Stomach (tissue), 19 donors: ENCODE data around the gene BMP10. TPM values are rescaled to one million over a fixed set of nuclear protein-coding genes. Genes with fewer than 3 reads are reported as not detected.

Experiments
- DNase-seq, 2 donors: peaks; one replicate each; pipeline versions ENCODE4 v3.0.0 to v3.0.0-alpha.2; 2013 to 2019
- H3K27ac ChIP-seq, 5 donors: fragments of 200-600 bp in 4 of 5; sonication (generic) in 4 of 5; one replicate each; pipeline ENCODE4 v1.5.1; 2013 to 2019; ENCODE audit warnings: mild to moderate bottlenecking in 1 of 5, moderate library complexity in 1 of 5
- H3K27me3 ChIP-seq, 3 donors: fragments of 200-600 bp; sonication (generic); one replicate each; pipeline ENCODE4 v1.5.1; 2017 to 2019; ENCODE audit warnings: mixed run types in 1 of 3
- H3K36me3 ChIP-seq, 4 donors: fragments of 200-600 bp; sonication (generic); 1 replicate in 3 of 4; 2 replicates in 1 of 4; pipeline ENCODE4 v1.5.1; 2016 to 2019
- H3K4me1 ChIP-seq, 4 donors: fragments of 200-600 bp; sonication (generic); one replicate each; pipeline ENCODE4 v1.5.1; 2016 to 2019
- H3K4me3 ChIP-seq, 4 donors: fragments of 200-600 bp; sonication (generic) in 3 of 4; one replicate each; pipeline ENCODE4 v1.5.1; 2016 to 2019; ENCODE audit warnings: mild to moderate bottlenecking in 1 of 4
- H3K9me3 ChIP-seq, 4 donors: fragments of 200-600 bp; sonication (generic); one replicate each; pipeline ENCODE4 v1.5.1; 2016 to 2019
- EP300 ChIP-seq: sonication (generic); formaldehyde crosslinking; IDR thresholded peaks from one replicate; pipeline ENCODE4 v1.6.1; 2017; ENCODE audit warnings: antibody characterized with exemption
- POLR2A ChIP-seq, 4 donors: fragments of 450-650 bp; IDR thresholded peaks; one replicate each; pipeline ENCODE4 v1.6.1; 2016; ENCODE audit warnings: antibody characterized with exemption in 4 of 4, control low read depth in 2 of 4, mild to moderate bottlenecking in 1 of 4, moderate library complexity in 1 of 4
- POLR2AphosphoS5 ChIP-seq, 3 donors: sonication (generic); formaldehyde crosslinking; IDR thresholded peaks; one replicate each; pipeline ENCODE4 v1.6.1; 2016; ENCODE audit warnings: antibody characterized with exemption in 3 of 3
- WGBS, 5 donors: extraction: QIAGEN DNeasy Blood & Tissue Kit in 3 of 5; methylation state at CpG; one replicate each; pipeline versions ENCODE4 v1.1.5 to v1.1.7; 2013 to 2018; 5-methylcytosine and 5-hydroxymethylcytosine counted together
- intact Hi-C: fragments of 100-400 bp; cut with DNase I; formaldehyde crosslinking; loops from one replicate; pipeline ENCODE4 v1.15.1; 2023; ENCODE audit warnings: low total_unique reads
- long read RNA-seq, 10 donors: transcript quantifications; one replicate each; lab custom pipeline, GENCODE V29; 2026
- polyA plus RNA-seq, 3 donors: library from polyadenylated mRNA; stranded (reverse); fragments of 200-250 nt; gene quantifications; one replicate each; pipeline ENCODE4 v1.2.3, GENCODE V29; 2013
- total RNA-seq, 5 donors: library from RNA; depleted of rRNA; stranded (reverse); fragments of >200 nt; gene quantifications; one replicate each; pipeline versions ENCODE4 v1.1.0 to v1.2.3, GENCODE V29; 2014 to 2016
- TF ChIP-seq, protein P1 (sequence below), 7 experiments: fragments of 450-650 bp in 4 of 7; fragments of 200-600 bp in 3 of 7; sonication (generic) in 3 of 7; IDR thresholded peaks; one replicate each; pipeline ENCODE4 v1.5.1; 2016 to 2019; ENCODE audit warnings: antibody characterized with exemption in 7 of 7, control low read depth in 2 of 7, mild to moderate bottlenecking in 1 of 7
- donor health status: healthy with polysubstance abuse.
- donor health status: Bipolar disorder and iron deficiency.
- donor health status: healthy.

BMP10 gene, protein sequence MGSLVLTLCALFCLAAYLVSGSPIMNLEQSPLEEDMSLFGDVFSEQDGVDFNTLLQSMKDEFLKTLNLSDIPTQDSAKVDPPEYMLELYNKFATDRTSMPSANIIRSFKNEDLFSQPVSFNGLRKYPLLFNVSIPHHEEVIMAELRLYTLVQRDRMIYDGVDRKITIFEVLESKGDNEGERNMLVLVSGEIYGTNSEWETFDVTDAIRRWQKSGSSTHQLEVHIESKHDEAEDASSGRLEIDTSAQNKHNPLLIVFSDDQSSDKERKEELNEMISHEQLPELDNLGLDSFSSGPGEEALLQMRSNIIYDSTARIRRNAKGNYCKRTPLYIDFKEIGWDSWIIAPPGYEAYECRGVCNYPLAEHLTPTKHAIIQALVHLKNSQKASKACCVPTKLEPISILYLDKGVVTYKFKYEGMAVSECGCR
- under 1 TPM in 1 of 5 donors, not detected in 4; 0.37 TPM for total RNA-seq
- not detected for polyA plus RNA-seq
- long read RNA-seq, donor 1, result 0 reads
- long read RNA-seq, donor 2, result 0 reads
- long read RNA-seq, donor 3, result 0 reads
- long read RNA-seq, donor 4, result 0 reads
- long read RNA-seq, donor 5, result 0 reads
- long read RNA-seq, donor 6, result 0 reads
- long read RNA-seq, donor 7, result 0 reads
- long read RNA-seq, donor 8, result 0 reads
- long read RNA-seq, donor 9, result 0 reads
- long read RNA-seq, donor 10, result 0 reads

DNA sequence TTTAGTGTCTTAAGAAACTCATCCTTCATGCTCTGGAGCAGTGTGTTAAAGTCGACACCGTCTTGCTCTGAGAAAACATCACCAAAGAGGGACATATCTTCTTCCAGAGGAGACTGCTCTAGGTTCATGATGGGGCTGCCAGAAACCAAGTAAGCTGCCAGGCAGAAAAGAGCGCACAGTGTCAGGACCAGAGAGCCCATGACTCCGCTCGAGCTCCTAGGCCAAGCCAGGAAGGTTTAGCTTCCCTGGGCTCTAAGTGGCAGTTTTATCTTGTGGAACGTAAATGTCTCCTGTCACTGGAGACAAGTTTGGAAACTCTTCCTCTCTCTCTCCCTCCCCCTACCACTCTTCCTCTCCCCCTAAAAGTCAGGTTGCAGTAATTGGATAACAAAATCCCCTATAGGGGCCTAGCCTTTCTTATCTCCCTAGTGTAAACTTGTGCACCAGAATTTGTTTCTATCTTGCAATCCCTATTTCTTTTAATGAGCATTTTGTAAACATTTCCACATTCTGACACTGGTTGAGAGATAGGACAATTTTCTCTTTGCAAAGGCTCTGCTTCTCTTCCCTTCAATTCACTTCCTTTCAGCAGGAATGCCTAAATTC is at the start of gene BMP10:
Gene BMP10, minus strand, starts transcription at position 239 of the 606 bp plus-strand sequence. Its CDS starts 39 bp downstream, at position 200.
- Histone ChIP-seq H3K36me3 (no peaks in the 10 kb centered on the region), H3K4me3 (no peak within 1 kb of the TSS), H3K27me3 (no peaks in the 10 kb centered on the region), H3K9me3 (no peaks in the 10 kb centered on the region), H3K27ac (no peak within 1 kb of the TSS), H3K4me1 (no peaks in the 10 kb centered on the region)
- no peak for TF ChIP-seq POLR2AphosphoS5 (IDR thresholded peaks at IDR 0.05)
- TF ChIP-seq EP300, result no peak
- TF ChIP-seq, protein P1, sequence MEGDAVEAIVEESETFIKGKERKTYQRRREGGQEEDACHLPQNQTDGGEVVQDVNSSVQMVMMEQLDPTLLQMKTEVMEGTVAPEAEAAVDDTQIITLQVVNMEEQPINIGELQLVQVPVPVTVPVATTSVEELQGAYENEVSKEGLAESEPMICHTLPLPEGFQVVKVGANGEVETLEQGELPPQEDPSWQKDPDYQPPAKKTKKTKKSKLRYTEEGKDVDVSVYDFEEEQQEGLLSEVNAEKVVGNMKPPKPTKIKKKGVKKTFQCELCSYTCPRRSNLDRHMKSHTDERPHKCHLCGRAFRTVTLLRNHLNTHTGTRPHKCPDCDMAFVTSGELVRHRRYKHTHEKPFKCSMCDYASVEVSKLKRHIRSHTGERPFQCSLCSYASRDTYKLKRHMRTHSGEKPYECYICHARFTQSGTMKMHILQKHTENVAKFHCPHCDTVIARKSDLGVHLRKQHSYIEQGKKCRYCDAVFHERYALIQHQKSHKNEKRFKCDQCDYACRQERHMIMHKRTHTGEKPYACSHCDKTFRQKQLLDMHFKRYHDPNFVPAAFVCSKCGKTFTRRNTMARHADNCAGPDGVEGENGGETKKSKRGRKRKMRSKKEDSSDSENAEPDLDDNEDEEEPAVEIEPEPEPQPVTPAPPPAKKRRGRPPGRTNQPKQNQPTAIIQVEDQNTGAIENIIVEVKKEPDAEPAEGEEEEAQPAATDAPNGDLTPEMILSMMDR (IDR thresholded peaks at IDR 0.05), result no peak
- TF ChIP-seq POLR2A (IDR thresholded peaks at IDR 0.05), result no peak
- 71 to 84% (median 80%) methylated on average over 6 of the region's 6 CpGs for WGBS, 5 donors
- DNase-seq, result no peak
- intact Hi-C loops, result no loop called here

DNA sequence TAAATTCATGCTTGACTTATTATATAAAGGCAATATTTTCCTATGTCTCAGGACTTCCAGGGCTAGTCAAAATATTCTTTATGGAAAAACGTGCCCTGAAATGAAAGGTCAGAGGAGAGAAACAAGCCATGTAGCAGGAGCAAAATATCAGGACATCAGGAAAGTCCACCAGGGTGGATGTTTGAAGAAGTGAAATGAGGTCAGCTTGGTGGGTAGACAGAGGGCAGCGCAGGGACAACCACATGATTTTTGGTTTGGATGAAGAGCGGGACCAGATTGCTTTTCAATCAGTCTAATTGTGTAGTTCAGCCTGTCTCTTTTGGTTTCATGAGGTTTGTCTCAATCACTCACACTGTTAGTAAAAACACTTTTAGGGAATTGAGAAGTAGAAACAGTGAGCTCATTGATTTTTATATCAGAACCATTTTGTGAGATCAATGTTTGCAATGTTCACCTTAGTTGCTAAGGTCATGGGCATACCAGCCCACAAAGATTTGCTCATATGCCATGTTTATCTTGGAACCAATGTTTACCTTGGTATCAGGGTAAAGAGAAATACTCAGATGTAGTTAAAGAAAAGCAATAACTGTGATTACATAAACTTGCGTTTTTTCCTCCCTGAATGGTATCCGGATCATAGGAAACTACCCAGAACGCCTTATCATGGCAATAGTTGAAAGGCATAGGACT is 49.4 kb upstream of the BMP10 start:
- H3K36me3 ChIP-seq, result no peaks in the 10 kb centered on the region
- H3K27ac ChIP-seq, result peak overlapping the region in 1 of 5 donors; percentile 20
- peaks cover 6 to 29% (median 11%) of the 10 kb centered on the region in 4 donors for H3K4me1 ChIP-seq
- TF ChIP-seq POLR2AphosphoS5 (IDR thresholded peaks at IDR 0.05) (peak in 1 of 3 donors; percentile 25), POLR2A (IDR thresholded peaks at IDR 0.05) (no peak)
- no peaks in the 10 kb centered on the region for H3K27me3 ChIP-seq
- DNase-seq, result no peak
- WGBS, 5 donors, result 29 to 72% (median 40%) methylated on average over 6 of the region's 6 CpGs
- H3K4me3 ChIP-seq, result no peak overlapping the region
- intact Hi-C loops, result loop anchor here (10.0 kb wide), 1 partner anchor 436 kb away; no protein-coding TSS in a partner anchor
- no peaks in the 10 kb centered on the region for H3K9me3 ChIP-seq

DNA sequence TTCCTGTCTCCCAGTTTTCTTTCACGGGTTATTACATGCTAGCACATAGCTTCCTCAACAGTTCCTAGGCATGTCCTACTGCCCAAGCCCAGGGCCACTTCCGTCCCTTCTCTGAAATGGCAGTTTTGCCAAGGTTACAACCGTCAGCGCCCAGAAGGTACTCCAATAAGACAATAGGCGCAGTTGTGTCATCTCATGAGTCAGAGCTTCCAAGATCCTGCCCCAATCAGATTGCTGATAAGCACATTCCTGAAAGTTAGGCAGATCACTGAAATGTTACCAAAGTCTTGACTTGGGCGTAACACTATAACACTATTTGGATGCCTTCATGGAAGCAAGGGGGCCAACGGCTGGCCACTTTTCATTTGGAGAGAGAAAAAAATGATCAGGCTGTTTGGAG is 47.3 kb upstream of the BMP10 start:
- Histone ChIP-seq H3K27ac (no peak overlapping the region), H3K9me3 (no peaks in the 10 kb centered on the region), H3K36me3 (no peaks in the 10 kb centered on the region), H3K27me3 (no peaks in the 10 kb centered on the region), H3K4me3 (no peak overlapping the region), H3K4me1 (peaks cover 6 to 21% (median 11%) of the 10 kb centered on the region in 4 donors)
- intact Hi-C loops, result no loop called here
- TF ChIP-seq POLR2AphosphoS5 (IDR thresholded peaks at IDR 0.05), result no peak
- TF ChIP-seq, protein P1 (IDR thresholded peaks at IDR 0.05), result no peak
- no peak for TF ChIP-seq EP300
- no peak for TF ChIP-seq POLR2A (IDR thresholded peaks at IDR 0.05)
- 88 to 93% (median 92%) methylated on average over 7 of the region's 7 CpGs for WGBS, 5 donors
- no peak for DNase-seq

DNA sequence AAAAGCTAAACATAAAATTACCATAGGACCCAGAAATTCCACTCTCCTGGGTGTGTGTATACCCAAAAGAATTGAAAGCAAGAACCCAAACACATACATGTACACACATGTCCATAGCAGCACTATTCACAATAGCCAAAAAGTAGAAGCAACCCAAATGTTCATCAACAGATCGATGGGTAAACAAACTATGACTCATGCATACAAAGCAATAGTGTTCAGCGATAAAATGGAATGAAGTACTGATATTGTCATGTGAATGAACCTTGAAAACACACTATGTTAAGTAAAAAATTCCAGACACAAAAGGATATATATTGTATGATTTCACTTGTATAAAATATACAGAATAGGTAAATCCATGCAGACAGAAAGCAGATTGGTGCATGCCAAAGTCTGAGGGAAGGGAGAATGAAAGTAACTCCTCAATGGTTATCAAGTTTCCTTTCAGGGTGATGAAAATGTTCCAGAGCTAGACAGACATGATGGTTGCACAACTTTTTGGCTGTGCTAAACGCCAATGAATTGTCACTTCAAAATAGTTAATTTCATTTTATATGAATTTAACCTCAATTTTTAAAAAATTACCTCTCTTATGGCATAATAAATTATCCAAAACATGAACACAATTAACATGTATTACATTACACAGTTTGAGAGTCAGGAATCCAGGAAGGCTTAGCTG is 46.0 kb upstream of the BMP10 start:
- Histone ChIP-seq H3K9me3 (no peaks in the 10 kb centered on the region), H3K36me3 (no peaks in the 10 kb centered on the region), H3K27ac (no peak overlapping the region), H3K4me1 (peaks cover 6 to 21% (median 11%) of the 10 kb centered on the region in 4 donors), H3K4me3 (no peak overlapping the region), H3K27me3 (no peaks in the 10 kb centered on the region)
- 47 to 65% (median 63%) methylated on average over 3 of the region's 3 CpGs for WGBS, 5 donors
- TF ChIP-seq POLR2A (IDR thresholded peaks at IDR 0.05) (no peak), EP300 (no peak), POLR2AphosphoS5 (IDR thresholded peaks at IDR 0.05) (no peak)
- TF ChIP-seq, protein P1 (IDR thresholded peaks at IDR 0.05), result no peak
- no peak for DNase-seq
- intact Hi-C loops, result no loop called here
